Measurements from ENCODE around the gene BOLA2B. TPM values are rescaled to one million over a fixed set of nuclear protein-coding genes. Genes with fewer than 3 reads are reported as not detected.
A peak's percentile ranks its signal among the peaks of the same experiment; 100 is the strongest.
"Not testable (repeated sequence)": the region's sequence is repeated elsewhere in the genome, so short reads cannot be mapped to it uniquely, and the experiment has no call there.

Gene BOLA2B
- polyA plus RNA-seq (2012; ENCODE audit: low read depth, missing spikeins) = 203 TPM

DNA sequence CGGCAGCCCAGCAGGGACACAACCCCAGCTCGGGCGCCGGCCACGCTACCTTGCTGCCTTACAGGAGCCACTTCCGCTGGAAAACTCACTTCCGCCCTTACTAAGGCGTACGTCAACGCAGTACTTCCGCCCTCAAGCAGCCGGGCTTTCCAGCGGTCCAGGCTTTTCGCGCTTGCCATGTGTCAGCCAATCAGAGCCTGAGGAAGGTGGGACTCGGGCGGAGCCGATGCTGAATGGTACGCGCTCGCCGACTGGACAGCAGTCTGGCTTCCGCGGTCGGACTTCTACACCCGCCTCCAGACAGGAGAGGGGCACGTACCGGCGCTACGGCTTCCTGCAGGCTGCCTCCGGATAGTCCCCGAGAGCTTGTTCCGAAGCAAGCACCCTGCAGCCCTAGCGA is at the start of gene BOLA2B, which contains the start of gene SLX1A:
Gene BOLA2B, minus strand, starts transcription at position 52 of the 400 bp plus-strand sequence. CDS start 71 bp downstream, outside the sequence.
Gene SLX1A, plus strand, starts transcription at position 261 of the 400 bp plus-strand sequence. CDS start 210 bp downstream, outside the sequence.
- peak; percentile 99 for FAIRE-seq
- DNase-seq (ENCODE audit: insufficient read length, low spot score) = not testable (repeated sequence)

DNA sequence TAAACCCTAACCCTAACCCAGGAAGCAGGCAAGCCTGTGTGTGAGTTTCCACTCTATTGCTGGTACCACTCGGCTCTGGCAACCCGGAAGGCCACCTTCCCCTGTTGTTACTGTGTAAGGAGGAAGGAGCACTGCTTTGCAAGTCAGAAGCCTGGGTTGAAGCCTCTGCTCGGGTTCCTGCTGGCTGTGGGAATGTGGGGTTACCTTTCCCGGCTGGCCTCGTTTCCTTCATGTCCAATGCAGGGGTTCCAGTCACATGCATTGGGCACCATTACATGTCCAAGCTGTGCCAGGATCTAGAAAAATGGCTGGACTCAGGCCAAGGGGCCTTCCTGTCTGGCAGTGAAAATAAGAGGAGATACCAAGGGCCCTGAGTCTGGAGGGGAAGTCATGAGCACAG is 23.6 kb upstream of the BOLA2B start:
- DNase-seq (ENCODE audit: insufficient read length, low spot score); FAIRE-seq: not testable (repeated sequence)

DNA sequence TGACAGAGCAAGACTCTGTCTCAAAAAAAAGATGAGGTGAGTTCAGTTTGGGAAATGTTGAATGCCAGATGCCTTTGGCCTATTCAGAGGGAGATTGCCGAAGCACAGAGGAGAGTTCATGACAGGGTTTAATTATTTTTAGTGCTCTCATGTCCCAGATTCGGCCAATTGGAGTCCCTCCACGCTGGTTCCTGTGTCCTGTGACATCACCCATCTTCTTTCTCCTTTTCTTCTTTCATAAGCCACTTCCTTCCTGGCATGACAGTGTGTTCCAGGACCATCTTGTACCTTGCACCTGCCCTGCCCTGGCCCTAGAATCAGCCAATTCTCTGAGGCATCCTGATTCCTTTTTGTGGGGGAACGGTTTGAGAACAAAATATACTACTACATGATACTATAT is 17.9 kb upstream of the BOLA2B start:
- not testable (repeated sequence) for FAIRE-seq

GRCh38 chr16:30209032-30209431 is 15.6 kb upstream of the BOLA2B start:
- not testable (repeated sequence) for DNase-seq (ENCODE audit: insufficient read length, low spot score); FAIRE-seq

More for the DNA sequence above, 17.9 kb upstream of the BOLA2B start:
- DNase-seq (ENCODE audit: insufficient read length, low spot score) = not testable (repeated sequence)

DNA sequence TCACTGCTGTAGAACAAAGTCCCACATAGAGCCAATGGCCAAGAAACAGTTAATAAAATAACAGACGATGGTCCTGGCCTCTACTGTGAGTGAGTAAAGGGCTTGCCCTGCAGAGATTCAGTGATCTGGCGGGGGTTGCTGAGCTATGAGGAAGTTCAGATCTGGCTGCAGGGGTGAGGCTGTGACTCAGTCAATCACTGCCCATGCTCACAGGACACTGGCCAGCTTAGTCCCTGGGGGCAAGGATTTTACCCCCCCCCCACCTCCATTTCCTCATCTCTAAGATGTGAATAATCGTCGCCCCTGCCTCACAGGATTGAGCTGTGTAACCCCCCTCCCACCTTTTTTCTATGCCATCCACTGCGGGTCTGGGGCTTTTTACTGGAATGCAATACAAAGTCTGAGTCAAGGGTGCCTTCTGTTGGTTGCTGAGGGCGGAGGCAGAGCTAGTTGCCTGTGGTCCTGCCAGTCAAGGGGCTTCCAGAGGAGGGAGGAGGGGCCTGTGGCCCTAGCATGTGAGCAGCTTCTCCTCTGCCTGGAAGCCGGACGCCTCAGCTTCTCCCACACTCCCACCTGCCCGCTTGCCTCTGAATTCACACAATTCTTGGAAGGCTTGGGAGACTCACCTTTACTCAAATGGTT is 13.7 kb upstream of the BOLA2B start:
- not testable (repeated sequence) for DNase-seq (ENCODE audit: insufficient read length, low spot score); FAIRE-seq

DNA sequence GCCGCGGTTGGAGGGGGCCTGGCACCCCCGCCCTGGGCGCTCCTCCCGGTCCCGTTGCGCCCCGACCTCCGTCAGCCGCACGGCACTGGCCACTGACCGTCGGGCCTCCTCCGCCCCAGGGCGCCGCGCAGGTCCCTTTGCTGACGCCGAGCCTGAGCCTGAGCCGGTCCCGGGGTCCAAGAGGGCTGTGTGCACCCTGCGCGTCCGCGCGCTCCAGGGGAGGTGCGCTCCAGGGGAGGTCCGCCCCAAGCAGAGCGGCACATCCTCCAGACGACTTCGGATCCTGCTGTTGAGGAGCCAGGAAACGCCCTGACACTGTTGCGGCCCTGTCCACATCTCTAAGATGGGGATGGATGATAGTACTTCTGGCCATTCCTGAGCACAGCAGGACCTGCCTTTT is 12.8 kb upstream of the BOLA2B start:
- not testable (repeated sequence) for FAIRE-seq

GRCh38 chr16:30205541-30206236 is 12.2 kb upstream of the BOLA2B start:
- not testable (repeated sequence) for FAIRE-seq; DNase-seq (ENCODE audit: insufficient read length, low spot score)

More for the DNA sequence above, 12.8 kb upstream of the BOLA2B start:
- DNase-seq (ENCODE audit: insufficient read length, low spot score) = not testable (repeated sequence)

- DNase-seq (ENCODE audit: insufficient read length, low spot score); FAIRE-seq: not testable (repeated sequence)
Measured at GRCh38 chr16:30199608-30200343, 6.3 kb upstream of the BOLA2B start.

GRCh38 chr16:30199049-30199448 is 5.6 kb upstream of the BOLA2B start, which contains the start of gene SULT1A3:
Gene SULT1A3, plus strand, starts transcription at chr16:30199255. Its CDS starts 1,474 bp downstream, at chr16:30200729.
- FAIRE-seq; DNase-seq (ENCODE audit: insufficient read length, low spot score): not testable (repeated sequence)

- not testable (repeated sequence) for DNase-seq (ENCODE audit: insufficient read length, low spot score); FAIRE-seq
Measured at GRCh38 chr16:30197001-30197400, 3.5 kb upstream of the BOLA2B start.

DNA sequence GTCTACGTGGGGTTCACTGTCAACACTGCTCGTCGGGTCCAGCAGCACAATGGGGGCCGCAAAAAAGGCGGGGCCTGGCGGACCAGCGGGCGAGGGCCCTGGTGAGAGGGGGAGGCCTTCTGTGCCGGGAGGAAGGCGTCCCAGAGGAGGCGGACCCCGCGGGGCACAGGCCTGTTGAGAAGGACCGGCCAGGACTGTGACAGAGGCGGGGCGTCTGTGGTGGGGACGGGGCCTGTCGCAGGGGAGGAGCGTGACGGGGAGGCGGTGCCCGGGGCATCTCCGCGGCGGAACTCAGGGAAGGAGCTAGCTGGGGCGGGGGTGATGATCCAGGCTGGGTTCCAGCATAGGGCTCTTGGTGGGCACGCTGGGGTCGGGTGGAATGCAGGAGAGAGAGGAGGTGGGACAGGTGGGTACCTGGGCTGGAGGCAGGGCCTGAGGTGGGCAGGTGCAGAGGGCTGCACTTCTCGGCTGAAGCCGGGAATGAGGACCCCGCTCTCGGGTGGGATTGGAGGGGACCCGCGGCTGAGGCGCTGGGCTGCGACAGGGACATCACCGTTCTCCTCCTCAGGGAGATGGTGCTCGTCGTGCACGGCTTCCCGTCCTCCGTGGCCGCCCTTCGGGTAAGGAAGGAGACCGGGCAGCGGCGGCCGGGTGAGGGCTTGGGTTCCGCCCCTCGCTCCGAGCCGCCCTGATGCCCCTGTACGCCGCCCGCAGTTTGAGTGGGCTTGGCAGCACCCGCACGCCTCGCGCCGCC is 883 bp upstream of the BOLA2B start:
- DNase-seq (ENCODE audit: insufficient read length, low spot score); FAIRE-seq: not testable (repeated sequence)

GRCh38 chr16:30193098-30193497 is 368 bp downstream of the BOLA2B start:
- not testable (repeated sequence) for DNase-seq (ENCODE audit: insufficient read length, low spot score); FAIRE-seq

DNA sequence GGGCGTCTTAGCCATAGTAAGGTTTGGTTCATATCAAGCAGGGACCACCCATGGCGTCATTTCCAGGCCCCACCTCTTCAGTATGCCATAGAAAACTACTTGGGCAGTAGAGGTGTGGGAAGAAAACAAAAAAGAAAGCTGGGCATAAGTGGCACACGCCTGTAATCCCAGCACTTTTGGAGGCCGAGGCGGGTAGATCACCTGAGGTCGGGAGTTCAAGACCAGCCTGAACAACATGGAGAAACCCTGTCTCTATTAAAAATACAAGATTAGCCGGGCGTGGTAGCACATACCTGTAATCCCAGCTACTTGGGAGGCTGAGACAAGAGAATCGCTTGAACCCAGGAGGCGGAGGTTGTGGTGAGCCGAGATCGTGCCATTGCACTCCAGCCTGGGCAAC is 2.3 kb downstream of the BOLA2B start:
- not testable (repeated sequence) for DNase-seq (ENCODE audit: insufficient read length, low spot score); FAIRE-seq

DNA sequence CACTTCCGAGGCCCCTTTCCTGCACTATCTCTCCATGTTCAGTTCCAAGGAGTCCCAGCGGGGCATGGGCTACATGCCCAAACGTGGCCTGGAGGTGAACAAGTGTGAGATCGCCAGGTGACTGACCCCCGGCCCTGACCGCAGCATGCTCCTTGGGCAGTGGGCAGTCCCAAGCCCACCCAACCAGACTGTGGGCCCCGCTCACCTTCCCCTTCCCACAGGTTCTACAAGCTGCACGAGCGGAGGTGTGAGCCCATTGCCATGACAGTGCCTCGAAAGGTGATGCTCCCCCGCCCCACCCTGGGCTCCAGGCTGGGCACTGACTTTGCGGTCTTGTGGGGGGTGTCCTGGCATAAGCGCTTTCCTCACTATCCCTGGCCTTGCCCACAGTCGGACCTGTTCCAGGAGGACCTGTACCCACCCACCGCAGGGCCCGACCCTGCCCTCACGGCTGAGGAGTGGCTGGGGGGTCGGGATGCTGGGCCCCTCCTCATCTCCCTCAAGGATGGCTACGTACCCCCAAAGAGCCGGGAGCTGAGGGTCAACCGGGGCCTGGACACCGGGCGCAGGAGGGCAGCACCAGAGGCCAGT is 5.4 kb downstream of the BOLA2B start:
- FAIRE-seq (no peak), DNase-seq (ENCODE audit: insufficient read length, low spot score) (no peak)
- peak; percentile 42; the same call in 1 of the 2 replicates for TF ChIP-seq POLR2A (IDR thresholded peaks at IDR 0.05; ENCODE audit: low read depth, low read length)
- TF ChIP-seq TAF1 (IDR thresholded peaks at IDR 0.05; ENCODE audit: low read depth, low read length) = no peak
- no peak for TF ChIP-seq SPI1 (IDR thresholded peaks at IDR 0.05; ENCODE audit: low read depth, low read length)
- no peak for TF ChIP-seq POLR2AphosphoS5 (IDR thresholded peaks at IDR 0.05; ENCODE audit: low read depth, low read length)
- no peak for TF ChIP-seq PAX5 (IDR thresholded peaks at IDR 0.05; ENCODE audit: insufficient read depth, low read length, severe bottlenecking)
- no peak for TF ChIP-seq POU2F2 (IDR thresholded peaks at IDR 0.05; ENCODE audit: low read depth, low read length)

Data from GM12891 (cell line).